Glutamatergic neuron (in vitro differentiated cells): Measurements from ENCODE around the gene KRAS. TPM values are rescaled to one million over a fixed set of nuclear protein-coding genes. Genes with fewer than 3 reads are reported as not detected.

Experiments
- DNase-seq: peaks from one replicate; pipeline ENCODE4 v3.0.0; 2022
- H3K27ac Mint-ChIP-seq: one replicate; pipeline ENCODE4 v1.8.0; 2020; ENCODE audit warnings: mild to moderate bottlenecking, mixed read lengths, inconsistent platforms; ENCODE audit not compliant: unreplicated experiment
- H3K27me3 Mint-ChIP-seq: one replicate; pipeline ENCODE4 v1.8.0; 2020; ENCODE audit warnings: mild to moderate bottlenecking, moderate library complexity, mixed read lengths, inconsistent platforms; ENCODE audit not compliant: unreplicated experiment
- H3K36me3 Mint-ChIP-seq: one replicate; pipeline ENCODE4 v1.8.0; 2020; ENCODE audit warnings: mild to moderate bottlenecking, mixed read lengths, inconsistent platforms; ENCODE audit not compliant: unreplicated experiment
- H3K4me1 Mint-ChIP-seq: one replicate; pipeline ENCODE4 v1.8.0; 2020; ENCODE audit warnings: mild to moderate bottlenecking, low read depth, mixed read lengths, inconsistent platforms; ENCODE audit not compliant: unreplicated experiment
- H3K4me3 Mint-ChIP-seq: one replicate; pipeline ENCODE4 v1.8.0; 2020; ENCODE audit warnings: mild to moderate bottlenecking, mixed read lengths, inconsistent platforms; ENCODE audit not compliant: unreplicated experiment
- H3K9me3 Mint-ChIP-seq: one replicate; pipeline ENCODE4 v1.8.0; 2020; ENCODE audit warnings: mild to moderate bottlenecking, moderate library complexity, mixed read lengths, inconsistent platforms; ENCODE audit not compliant: unreplicated experiment
- total RNA-seq: library from RNA; stranded (reverse); fragmentation: NEBNext Ultra II Directional; extraction: Animal tissue kit (Norgen Biotek cat#: 25700); gene quantifications from one replicate; pipeline ENCODE4 v1.2.1, GENCODE V29; 2021; ENCODE audit not compliant: unreplicated experiment
- TF ChIP-seq, protein P1 (sequence below): fragments of 200-600 bp; sonication (generic); IDR thresholded peaks from one replicate; pipeline ENCODE4 v1.5.0; 2021; ENCODE audit not compliant: partially characterized antibody, unreplicated experiment

KRAS gene
- total RNA-seq, 1 donor from 2014 or later = 42.6 TPM

- TF ChIP-seq, protein P1, sequence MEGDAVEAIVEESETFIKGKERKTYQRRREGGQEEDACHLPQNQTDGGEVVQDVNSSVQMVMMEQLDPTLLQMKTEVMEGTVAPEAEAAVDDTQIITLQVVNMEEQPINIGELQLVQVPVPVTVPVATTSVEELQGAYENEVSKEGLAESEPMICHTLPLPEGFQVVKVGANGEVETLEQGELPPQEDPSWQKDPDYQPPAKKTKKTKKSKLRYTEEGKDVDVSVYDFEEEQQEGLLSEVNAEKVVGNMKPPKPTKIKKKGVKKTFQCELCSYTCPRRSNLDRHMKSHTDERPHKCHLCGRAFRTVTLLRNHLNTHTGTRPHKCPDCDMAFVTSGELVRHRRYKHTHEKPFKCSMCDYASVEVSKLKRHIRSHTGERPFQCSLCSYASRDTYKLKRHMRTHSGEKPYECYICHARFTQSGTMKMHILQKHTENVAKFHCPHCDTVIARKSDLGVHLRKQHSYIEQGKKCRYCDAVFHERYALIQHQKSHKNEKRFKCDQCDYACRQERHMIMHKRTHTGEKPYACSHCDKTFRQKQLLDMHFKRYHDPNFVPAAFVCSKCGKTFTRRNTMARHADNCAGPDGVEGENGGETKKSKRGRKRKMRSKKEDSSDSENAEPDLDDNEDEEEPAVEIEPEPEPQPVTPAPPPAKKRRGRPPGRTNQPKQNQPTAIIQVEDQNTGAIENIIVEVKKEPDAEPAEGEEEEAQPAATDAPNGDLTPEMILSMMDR = no peak
- no peak overlapping the region for H3K4me3 Mint-ChIP-seq
- no peaks in the 10 kb centered on the region for H3K36me3 Mint-ChIP-seq
- H3K27ac Mint-ChIP-seq = no peak overlapping the region
- no peaks in the 10 kb centered on the region for H3K4me1 Mint-ChIP-seq
- H3K27me3 Mint-ChIP-seq = peaks cover 1% of the 10 kb centered on the region
- no peak for DNase-seq
- H3K9me3 Mint-ChIP-seq = no peaks in the 10 kb centered on the region
These were observed 15.8 kb upstream of the KRAS start for GRCh38 chr12:25266497-25266896.

DNA sequence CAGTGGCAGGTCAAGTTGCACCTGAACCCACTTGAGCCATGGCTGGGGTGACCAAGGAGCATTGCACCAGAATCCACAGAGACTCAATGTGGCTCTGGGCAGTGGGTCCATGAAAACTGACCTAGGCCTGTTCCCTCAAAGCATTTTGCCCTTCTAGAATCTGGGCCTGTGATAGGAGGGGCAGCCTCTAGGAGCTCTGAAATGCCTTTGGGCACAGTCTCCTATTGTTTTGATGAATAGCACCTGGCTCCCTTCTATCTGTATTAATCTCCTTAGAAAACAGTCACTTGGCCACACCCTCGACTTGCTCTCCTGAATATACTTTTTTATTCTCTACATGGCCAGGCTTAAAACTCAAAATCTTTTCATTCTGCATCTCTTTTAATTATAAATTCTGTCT is 14.1 kb upstream of the KRAS start:
- TF ChIP-seq, protein P1 = no peak
- no peak overlapping the region for H3K4me3 Mint-ChIP-seq
- H3K9me3 Mint-ChIP-seq = no peaks in the 10 kb centered on the region
- H3K36me3 Mint-ChIP-seq = no peaks in the 10 kb centered on the region
- H3K27me3 Mint-ChIP-seq = no peaks in the 10 kb centered on the region
- no peaks in the 10 kb centered on the region for H3K4me1 Mint-ChIP-seq
- no peak overlapping the region for H3K27ac Mint-ChIP-seq
- DNase-seq = no peak

- H3K4me1 Mint-ChIP-seq = no peaks in the 10 kb centered on the region
- no peak for DNase-seq
- TF ChIP-seq, protein P1 = no peak
- no peak overlapping the region for H3K4me3 Mint-ChIP-seq
- H3K27ac Mint-ChIP-seq = no peak overlapping the region
- H3K36me3 Mint-ChIP-seq = no peaks in the 10 kb centered on the region
- no peaks in the 10 kb centered on the region for H3K9me3 Mint-ChIP-seq
- H3K27me3 Mint-ChIP-seq = no peaks in the 10 kb centered on the region
These were observed 13.4 kb upstream of the KRAS start for GRCh38 chr12:25264114-25264513.

- Mint-ChIP-seq H3K27me3 (no peaks in the 10 kb centered on the region), H3K4me3 (no peak overlapping the region), H3K4me1 (no peaks in the 10 kb centered on the region), H3K9me3 (no peaks in the 10 kb centered on the region), H3K27ac (no peak overlapping the region), H3K36me3 (no peaks in the 10 kb centered on the region)
- DNase-seq = no peak
- TF ChIP-seq, protein P1 = no peak
These were observed 12.9 kb upstream of the KRAS start for GRCh38 chr12:25263594-25263993.

DNA sequence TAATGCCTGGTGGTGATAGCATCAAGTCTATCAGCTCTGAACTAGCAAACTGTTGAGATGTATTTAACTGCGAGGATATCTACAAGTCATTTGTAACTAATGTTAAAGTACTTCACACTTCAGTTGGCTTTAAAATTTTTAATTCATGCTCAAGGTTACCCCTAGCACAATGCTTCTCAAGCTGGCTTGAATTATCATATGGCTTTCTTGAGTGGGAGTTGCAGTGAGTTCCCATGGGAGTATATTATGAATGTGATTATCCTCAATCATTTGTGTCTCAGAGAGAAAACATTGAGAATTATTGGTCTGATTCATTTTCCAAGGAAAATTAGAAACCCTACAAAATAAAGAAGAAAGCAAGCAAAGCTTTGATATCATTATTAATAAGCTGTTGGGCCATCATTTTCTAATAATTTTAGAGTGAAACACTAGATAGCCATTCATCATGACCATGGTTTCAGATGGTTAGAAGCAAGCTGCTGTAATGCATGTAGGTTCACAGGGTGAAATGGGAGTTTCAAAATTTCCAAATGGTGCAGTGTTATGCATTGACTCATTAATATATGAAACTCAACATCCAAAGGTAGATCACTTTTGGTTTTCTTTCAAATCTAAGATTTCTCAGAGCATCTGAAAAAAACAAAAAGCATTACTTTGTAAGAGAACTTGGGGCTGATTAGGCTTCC is 11.8 kb upstream of the KRAS start:
- no peaks in the 10 kb centered on the region for H3K27me3 Mint-ChIP-seq
- H3K9me3 Mint-ChIP-seq = no peaks in the 10 kb centered on the region
- H3K4me1 Mint-ChIP-seq = no peaks in the 10 kb centered on the region
- H3K4me3 Mint-ChIP-seq = no peak overlapping the region
- no peak overlapping the region for H3K27ac Mint-ChIP-seq
- TF ChIP-seq, protein P1 = no peak
- H3K36me3 Mint-ChIP-seq = no peaks in the 10 kb centered on the region
- DNase-seq = no peak
